Dermis blood vessel endothelial cell (primary cell): ENCODE results near the gene CFAP74. TPM values are rescaled to one million over a fixed set of nuclear protein-coding genes. Genes with fewer than 3 reads are reported as not detected.

Experiments
- DNase-seq: peaks from one replicate; pipeline ENCODE4 v3.0.0; 2010
- total RNA-seq: library from RNA; depleted of rRNA; stranded (reverse); fragments of >200 nt; gene quantifications from 2 replicates; pipeline ENCODE4 v1.2.3, GENCODE V29; 2014

CFAP74 gene
- total RNA-seq, 1 donor from 2014 or later = not detected

DNA sequence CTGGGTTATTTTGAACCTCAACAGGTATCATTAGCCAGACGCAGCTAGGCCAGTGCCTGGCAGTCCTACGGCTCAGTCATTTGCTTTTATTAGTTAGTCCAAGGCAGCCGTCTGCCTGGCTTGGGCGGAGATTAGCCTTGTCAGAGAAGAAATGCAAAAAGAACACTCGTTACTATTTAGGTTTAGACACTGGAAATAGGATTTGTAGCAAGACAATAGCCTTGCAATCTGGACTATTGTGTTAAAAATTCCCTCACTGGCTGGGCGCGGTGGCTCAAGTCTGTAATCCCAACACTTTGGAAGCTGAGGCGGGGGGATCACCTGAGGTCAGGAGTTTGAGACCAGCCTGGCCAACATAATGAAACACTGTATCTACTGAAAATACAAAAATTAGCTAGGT is 35.7 kb upstream of the CFAP74 start:
- DNase-seq = no peak

DNA sequence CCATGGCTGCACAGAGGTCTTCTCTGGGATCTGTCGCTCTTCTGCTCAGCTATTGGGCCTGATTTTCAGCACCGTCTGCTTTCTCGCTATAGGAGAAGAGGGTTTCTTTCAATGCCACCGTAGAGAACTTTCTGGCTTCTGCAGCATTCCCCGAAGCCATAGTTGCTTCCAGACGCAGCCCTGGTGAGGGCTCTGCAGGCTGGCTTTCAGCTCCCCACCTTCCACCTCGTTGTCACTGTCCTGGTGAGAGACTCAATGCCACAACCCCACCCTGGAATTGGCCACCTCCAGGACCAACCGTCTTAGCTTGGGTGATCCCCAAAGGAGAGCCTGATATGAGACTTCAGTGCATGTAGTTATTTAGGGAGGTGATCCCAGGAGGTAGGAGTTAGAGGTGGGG is 34.6 kb upstream of the CFAP74 start:
- no peak for DNase-seq

DNA sequence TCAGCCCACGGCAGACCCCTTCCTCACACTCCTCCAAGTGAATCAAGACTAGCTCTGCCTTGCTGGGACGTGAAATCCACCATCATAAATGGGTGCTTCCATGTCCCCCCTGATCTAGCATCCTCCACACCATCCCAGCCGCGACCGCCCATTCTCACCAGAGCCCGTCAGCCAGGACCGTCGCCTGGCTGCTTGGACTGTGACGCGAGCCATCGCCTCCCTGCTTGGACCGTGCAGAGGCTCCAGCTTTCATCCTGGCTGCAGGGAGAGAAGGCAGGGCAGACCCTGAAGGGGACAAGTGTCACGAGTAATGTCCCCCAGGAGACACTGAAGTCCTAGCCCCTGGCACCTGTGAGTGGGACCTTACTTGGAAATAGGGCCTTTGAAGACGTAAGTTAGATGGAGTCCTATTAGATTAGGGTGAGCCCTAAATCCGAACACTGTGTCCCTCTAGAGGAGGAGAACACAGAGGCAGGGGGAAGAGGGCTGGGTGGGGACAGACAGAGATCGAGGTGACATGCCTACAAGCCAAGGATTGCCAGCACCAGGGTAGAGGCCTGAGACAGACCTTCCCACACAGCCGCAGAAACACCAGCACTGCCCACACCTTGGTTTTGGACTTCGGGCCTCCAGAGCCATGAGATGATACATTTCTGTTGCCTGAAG is 33.9 kb upstream of the CFAP74 start:
- DNase-seq = no peak

DNA sequence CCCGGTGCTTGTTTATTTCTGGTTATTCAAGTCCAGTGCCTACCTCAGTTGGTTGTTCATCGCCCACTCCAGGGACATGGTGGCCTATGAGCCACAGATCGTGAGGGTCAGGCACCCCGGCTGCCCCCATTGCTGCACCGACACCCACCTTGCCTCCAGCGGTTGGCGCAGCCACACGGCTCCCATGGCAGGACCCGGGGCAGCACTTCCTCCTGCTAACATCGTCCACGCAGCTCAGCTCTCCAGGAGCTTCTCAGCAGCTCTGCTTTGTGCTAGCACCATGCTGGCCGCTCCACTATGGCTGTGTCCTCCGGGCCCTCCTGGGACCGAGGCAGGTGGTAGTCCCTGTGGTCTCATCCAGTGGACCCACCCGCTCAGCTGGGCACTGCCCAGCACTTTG is 32.7 kb upstream of the CFAP74 start:
- DNase-seq = no peak

DNA sequence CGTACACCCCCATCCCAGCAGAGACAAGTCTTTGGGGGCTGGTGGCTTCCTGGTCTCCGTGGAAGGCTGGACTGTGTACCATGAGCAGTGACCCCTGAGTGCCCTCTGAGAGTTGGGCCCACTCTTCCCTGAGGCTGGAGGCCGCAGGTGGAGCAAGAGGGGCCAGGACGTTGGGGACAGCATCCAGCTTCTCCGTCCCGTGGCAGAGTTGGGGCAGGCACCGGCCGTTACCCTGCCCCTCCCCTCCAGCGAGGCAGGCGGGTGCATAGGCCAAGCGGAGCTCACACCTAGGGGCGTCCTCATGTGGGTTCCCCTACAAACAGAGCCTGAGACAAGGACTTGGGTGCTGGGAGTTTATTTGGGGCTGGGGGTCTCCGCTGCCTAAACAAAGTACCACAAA is 29.6 kb upstream of the CFAP74 start:
- no peak for DNase-seq

DNA sequence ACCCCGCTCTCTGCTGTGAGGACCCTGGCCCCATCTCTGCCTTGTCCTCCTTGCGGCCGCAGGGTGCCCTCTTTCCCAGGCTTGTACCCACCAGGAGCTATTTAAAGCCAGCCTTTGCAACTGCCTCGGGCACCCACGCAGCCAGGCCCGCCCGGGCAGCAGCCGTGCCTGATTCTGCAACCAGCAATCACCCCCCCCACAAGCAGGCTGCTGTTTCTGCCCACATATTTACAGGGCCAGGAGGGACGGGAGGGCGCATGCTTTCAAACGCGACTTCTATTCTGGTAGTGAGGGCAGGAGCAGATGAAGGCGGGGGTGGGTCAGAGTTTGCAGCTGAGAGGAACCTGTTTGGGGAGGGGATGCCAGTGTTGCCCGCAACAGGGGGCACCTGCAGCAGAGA is 29.2 kb upstream of the CFAP74 start:
- DNase-seq = no peak

DNA sequence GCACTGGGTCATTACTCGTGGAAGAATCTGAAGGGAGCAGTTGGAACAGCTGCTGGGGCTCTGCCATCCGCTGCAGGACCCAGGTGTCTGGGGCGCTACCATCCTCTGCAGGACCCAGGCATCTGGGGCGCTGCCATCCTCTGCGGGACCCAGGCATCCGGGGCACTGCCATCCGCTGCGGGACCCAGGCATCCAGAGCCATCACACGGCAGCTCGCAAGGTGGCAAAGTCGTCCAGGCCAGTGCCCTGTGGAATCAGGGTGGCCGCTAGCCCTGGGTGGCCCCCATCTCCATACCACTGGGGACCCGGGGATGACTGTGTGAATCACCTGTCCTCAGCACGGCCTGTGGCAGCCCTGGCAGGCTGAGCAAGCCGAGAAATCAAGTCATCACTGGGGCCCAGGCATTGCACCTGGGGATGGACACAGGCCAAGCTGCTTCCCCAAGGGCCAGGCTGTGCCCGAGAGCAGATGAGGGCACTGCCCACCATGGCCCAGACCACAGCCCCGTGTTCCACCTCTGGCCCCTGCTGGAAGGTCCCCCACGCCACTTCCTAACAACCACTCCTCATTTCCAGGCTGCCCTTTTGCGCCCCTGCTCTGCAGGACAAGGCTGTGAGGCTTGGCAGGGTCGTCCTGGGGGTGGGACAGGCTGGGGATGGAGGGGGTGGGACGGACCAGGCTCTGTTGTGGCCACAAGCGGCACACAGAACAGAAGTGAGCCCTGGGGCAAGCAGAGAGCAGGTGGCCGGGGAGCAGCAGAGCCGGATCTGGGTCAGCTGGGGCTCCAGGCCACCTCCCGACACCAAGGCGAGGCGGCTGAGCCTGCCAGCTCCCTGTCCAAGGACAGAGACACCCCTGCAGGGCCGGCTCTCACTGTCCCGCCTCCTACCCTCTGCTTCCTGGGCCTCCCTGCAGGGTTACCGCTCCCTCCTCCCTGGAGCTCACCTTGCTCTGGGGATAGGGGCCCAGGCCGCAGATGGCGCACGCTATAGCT is 28.3 kb upstream of the CFAP74 start:
- no peak for DNase-seq

DNA sequence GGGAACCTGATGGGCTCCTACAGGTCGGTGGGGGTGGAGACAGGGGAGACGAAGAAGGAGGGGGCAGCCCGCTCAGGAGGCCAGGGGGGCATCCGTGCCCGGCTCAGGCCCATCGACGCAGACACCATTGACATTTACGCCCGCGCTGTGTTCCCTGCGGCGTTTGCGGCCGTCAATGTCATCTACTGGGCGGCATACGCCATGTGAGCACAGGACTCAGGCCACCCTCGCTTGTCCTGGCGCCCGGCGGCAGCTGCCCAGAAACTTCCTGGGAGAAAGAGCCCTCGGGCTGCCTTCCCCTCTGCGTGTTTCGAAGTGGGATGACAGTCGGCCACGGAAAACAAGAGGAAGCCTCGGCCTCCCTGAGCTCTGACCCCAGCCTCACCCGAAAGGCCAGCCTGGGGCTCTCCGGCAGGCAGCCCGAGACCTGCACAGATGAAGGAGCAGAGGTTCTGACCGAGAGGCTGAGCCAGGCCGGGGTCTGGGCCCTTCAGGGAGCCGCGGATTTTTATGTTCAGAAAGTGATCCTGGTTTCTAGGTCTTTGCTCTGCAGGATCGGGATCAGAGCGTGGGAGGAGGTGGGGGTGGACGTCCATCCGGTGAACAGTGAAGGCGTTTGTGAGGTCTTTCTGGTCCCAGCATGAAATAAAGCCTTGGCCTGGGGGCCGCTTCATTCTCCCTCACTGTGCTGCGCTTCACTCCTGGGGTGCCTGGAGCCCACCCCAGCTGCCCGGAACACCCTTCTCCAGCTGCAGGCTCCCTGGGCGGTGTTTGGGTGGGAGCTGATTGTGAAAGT is 26.7 kb upstream of the CFAP74 start:
- no peak for DNase-seq

DNA sequence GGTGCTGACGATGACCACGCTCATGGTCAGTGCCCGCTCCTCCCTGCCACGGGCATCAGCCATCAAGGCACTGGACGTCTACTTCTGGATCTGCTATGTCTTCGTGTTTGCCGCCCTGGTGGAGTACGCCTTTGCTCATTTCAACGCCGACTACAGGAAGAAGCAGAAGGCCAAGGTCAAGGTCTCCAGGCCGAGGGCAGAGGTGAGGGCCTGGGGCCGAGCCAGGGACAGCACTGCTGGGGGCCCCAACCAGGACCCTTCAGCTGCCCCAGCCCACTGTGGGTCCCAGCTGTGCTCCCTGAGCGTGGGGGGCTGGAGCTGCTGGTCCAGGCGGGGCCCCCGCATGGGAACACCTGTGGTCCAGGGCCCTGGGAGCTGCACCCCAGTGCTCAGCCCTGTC is 26.0 kb upstream of the CFAP74 start:
- DNase-seq = no peak

DNA sequence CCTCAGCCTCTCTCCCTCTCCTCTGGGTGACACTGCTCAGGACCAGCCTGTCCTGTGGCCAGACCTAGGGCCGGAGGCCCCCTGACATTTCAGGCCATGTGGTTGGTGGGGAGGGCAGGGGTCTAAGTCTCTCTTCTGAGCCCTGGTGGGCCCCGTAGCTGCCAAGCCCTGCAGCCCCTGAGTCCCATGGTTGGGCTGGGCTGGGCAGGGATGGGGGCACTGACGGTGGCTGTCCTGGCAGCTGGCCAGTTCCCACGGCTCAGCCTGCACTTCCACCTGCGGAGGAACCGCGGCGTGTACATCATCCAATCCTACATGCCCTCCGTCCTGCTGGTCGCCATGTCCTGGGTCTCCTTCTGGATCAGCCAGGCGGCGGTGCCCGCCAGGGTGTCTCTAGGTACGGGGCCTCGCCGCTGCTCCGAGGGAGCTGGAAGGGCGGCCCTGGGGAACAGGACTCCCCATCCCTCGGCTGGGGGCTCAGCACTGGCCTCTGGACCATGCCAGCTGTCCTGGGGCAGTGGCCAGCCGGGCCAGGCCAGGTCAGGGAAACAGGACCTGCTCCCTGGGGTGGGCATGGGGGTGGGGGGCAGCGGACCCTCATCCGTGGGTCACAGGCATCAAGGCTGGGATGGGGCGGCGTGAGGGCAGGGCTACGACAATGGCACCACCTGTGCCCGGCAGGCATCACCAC is 25.4 kb upstream of the CFAP74 start:
- DNase-seq = no peak

DNA sequence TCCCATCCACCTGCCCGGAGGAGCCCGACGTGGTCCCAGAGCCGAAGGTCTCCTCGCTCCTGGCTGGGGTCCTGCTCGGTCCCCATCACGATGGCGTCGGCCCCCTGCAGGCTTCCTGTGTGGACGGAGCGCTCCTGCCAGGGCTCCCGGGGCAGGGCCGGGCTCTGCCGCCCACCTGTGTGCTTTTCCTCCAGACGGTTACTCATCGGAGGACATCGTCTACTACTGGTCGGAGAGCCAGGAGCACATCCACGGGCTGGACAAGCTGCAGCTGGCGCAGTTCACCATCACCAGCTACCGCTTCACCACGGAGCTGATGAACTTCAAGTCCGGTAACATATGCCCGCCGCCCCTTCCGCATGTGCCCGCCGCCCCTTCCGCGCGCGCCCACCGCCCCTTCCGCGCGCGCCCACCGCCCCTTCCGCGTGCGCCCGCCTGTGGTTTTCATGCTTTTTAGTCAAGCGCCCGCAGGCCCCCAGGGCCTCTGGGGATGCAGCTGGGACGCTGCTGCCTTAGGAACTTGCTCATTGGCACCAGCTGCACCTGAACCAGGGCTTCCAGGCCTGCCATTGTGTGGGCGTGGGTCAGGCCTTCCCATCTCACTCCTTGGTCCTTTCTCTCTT is 24.5 kb upstream of the CFAP74 start:
- no peak for DNase-seq

DNA sequence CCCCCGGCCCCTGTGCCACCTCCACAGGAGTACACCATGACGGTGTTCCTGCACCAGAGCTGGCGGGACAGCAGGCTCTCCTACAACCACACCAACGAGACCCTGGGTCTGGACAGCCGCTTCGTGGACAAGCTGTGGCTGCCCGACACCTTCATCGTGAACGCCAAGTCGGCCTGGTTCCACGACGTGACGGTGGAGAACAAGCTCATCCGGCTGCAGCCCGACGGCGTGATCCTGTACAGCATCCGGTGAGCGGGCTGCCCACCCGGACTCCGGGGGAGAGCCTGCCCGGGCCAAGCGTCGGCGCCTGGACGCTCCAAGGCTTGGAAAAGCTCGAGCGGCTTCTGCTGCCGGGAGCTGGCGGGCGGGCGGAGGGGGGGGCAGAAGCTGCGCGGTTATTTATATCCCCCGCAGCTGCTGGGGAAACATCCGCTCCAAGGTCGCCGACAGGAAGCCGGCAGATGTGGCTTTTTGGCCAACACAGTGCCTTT is 21.9 kb upstream of the CFAP74 start:
- peak; percentile 17 for DNase-seq

DNA sequence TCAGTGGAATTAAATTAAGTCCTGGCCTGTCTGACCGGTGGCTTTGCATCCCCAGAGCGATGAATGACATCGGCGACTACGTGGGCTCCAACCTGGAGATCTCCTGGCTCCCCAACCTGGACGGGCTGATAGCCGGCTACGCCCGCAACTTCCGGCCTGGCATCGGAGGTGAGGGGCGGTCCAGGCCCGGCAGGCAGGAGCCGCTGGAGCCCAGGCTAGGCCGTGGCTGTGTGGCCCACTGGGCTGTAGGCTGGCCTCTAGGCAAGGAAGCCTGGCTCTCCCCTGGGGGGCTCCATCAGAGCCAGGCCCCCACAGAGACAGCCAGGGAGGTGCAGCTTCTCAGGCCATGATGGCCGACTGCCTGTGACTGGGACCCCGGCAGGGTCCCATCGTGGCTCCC is 21.3 kb upstream of the CFAP74 start:
- no peak for DNase-seq

DNA sequence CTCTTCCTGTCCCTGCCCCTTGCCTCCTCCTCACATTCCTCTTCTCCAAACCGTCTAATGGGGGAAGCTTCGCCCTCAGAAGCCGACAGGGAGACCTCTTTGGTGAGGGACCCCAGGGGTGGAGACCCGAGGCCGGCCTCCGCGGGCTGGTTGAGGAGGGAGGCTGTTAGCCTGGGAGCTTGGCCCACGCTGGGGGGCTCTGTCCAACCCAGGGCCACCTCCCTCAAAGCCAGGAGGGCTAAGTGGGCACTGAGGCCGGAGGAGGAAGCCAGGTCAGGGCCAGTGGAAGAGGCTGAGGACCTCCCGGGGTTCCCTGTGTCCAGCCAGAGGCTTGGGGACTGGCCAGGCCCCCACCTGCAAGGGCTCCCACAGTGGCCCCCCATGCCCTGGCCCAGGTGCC is 20.9 kb upstream of the CFAP74 start:
- DNase-seq = no peak

DNA sequence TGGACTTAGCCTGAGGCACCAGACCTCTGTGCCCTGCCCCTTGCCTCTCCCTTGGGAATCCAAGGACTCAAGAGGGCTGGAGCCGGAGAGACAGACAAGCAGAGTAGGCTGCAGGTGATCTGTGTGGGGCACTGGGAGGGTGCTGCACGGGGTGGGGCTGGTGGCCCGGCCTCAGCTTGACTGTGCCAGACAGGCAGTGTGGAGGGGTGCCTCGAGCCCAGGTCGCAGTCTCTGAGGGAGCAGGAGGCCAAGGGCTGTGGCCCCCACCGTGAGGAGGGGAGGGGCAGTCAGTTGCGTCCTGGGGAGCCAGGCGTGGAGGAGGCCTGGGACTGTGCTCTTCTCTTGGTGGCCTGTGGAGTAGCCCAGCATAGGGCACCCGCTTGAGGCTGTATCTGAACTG is 19.6 kb upstream of the CFAP74 start:
- no peak for DNase-seq

DNA sequence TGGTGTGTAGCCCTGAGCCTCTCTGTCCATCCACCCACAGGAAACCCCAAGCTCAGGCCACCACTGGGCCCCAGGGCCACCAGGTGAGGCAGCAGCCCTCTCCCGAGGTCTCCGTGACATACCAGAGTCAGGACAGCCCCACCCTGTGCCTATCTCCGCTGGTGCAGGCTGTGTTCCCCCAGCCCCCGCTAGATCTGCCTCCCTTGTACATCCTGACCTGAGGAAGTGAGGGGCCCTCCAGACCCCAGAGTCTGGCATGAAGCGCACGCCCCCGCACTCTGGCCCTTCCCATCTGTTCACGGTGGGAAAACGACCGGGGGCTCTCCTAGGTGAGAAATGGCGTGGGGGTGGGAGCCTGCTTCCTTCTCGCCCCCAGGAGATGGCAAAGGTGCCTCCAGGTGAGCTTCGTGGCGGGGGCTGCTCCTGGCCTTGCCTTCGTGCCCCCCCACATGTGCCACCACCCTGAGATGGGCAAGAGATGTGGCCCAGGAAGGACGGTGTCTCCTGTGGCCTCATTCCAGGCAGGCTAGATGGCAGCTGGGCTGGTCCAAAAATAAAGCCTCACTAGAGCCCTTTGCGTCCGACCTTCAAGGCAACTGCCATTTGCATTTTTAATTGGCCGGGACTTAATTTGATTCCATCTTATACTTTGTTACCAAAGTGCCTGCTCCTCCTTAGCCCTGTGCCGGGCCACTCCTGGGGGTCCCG is 18.6 kb upstream of the CFAP74 start:
- DNase-seq = no peak

DNA sequence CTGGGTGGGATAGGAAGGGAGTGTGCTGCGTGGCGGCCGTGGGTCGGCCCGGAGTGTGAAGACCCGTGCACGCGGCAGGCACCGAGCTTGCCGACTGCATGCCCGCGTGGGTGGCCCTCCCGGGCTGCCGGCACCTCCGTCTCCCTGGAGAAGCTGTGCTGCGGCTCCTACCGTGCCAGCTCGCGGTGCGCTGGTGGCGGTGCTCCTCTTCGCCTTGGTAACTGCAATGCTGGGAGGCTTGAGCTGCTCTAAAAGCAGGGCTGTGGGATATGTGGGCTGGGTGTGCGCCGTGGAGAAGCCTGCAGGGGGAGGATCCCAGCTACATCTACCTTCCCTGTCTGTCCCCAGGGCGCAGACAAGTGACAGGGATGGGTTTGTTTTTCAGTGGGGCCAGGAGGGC is 18.0 kb upstream of the CFAP74 start:
- no peak for DNase-seq

DNA sequence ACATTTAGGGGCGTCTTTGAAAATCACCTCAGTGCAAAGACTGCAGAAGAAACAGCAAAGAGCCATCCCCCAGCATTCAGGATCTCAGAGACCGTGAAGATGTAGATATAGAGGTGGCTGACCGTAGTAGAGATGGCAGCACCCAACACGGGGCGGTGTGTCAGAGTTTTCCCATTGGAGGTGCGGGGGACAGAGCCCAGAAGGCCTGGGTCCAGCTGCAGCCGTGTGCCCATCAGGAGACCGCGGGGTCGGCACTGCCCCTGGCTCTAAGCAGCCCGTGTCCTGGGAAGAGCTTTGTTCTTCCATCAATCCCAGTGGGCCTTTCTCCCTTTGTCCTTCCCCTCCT is 16.7 kb upstream of the CFAP74 start:
- no peak for DNase-seq

DNA sequence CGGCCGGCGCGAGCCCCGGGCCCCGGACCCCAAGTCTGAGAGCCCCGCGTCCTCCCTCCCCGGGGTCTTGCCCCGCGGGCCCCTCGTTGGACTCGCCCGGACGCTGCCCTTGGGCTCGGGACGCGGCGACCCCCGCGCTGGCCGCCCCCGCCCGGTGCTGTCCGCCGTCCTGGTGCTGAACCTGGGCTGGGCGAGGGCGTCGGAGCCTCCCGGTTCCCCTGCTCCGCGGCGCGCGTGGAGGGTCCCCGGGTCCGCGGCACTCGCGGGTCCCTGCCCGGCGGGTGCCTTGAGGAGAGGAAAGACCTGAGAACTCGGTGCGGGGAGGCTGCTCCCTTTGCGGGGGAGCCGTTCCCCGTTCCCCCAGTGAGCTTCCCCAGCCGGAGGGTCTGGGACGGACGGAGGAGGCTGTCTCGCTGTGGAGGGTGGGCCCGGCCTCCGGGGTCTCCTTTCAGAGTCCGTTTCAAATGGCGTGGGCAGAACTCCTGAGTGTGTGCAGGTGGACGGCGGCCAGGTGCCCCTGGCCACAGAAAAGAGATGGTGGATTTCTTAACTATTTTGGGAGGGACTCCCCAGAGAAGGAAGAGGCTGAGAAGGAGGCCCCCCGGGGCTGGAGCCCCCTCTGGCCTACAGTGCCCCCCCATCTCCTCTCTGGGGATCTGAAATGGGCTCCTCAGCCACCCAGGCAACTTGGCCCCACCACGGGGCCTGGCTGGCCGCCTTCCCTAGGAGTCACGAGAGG is 16.2 kb upstream of the CFAP74 start:
- DNase-seq = peak; percentile 23

DNA sequence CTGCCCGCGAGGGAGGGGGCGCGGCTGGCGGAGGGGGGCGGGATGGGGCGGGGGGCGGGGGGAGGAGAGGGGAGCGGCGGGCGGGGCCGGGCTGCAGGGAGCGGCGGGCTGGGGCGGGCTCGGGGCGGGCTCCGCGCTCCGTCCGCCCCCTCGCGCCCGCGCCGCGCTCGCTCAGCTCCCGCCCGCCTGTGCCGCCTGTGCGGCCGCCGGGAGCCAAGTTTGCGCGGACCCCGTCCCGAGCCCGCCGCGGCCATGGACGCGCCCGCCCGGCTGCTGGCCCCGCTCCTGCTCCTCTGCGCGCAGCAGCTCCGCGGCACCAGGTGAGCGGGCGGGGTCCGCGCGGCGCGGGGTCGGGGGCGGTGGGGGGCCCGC is 15.6 kb upstream of the CFAP74 start, which contains the start of gene GABRD:
TSS of gene GABRD (plus strand) at position 174 of the 372 bp plus-strand sequence. CDS start at position 253, 79 bp downstream.
- DNase-seq = peak; percentile 16
